Progenitor cell of endocrine pancreas (in vitro differentiated cells): ENCODE measurements around the gene SLC18A3. TPM values are rescaled to one million over a fixed set of nuclear protein-coding genes. Genes with fewer than 3 reads are reported as not detected.

ENCODE experiments used
- DNase-seq: peaks from one replicate; pipeline ENCODE4 v3.0.0; 2021; ENCODE audit warnings: low spot score; ENCODE audit not compliant: unreplicated experiment
- H3K27ac Mint-ChIP-seq: 2 replicates; pipeline ENCODE4 v1.8.0; 2021; ENCODE audit warnings: mild to moderate bottlenecking, moderate library complexity, mixed read lengths
- H3K27me3 Mint-ChIP-seq: 2 replicates; pipeline ENCODE4 v1.8.0; 2021; ENCODE audit warnings: mixed read lengths
- H3K36me3 Mint-ChIP-seq: 2 replicates; pipeline ENCODE4 v1.8.0; 2022; ENCODE audit warnings: mixed read lengths; ENCODE audit not compliant: insufficient read depth
- H3K4me1 Mint-ChIP-seq: 2 replicates; pipeline ENCODE4 v1.8.0; 2021; ENCODE audit warnings: low read depth, mixed read lengths
- H3K4me3 Mint-ChIP-seq: 2 replicates; pipeline ENCODE4 v1.8.0; 2021; ENCODE audit warnings: low read depth, mild to moderate bottlenecking, moderate library complexity, mixed read lengths
- H3K9me3 Mint-ChIP-seq: 2 replicates; pipeline ENCODE4 v1.8.0; 2021; ENCODE audit warnings: low read depth, mixed read lengths
- CTCF ChIP-seq: fragments of 200-600 bp; sonication (generic); IDR thresholded peaks from one replicate; pipeline ENCODE4 v1.5.0; 2021; ENCODE audit warnings: antibody characterized with exemption, mild to moderate bottlenecking; ENCODE audit not compliant: unreplicated experiment
- total RNA-seq: library from RNA; stranded (reverse); gene quantifications from 2 replicates; pipeline ENCODE4 v1.2.1, GENCODE V29; 2021

Gene SLC18A3
- total RNA-seq, 1 donor from 2014 or later = not detected

- H3K27me3 Mint-ChIP-seq = peaks cover 47% of the 10 kb centered on the region
- H3K27ac Mint-ChIP-seq = no peak overlapping the region
These were observed 41.8 kb downstream of the SLC18A3 start for GRCh38 chr10:49651917-49652316.

GRCh38 chr10:49652421-49653272, 42.5 kb downstream of the SLC18A3 start:
- Mint-ChIP-seq H3K9me3 (no peaks in the 10 kb centered on the region), H3K4me1 (peaks cover 4% of the 10 kb centered on the region), H3K27me3 (peaks cover 39% of the 10 kb centered on the region), H3K4me3 (no peak overlapping the region), H3K27ac (peak overlapping the region; percentile 15), H3K36me3 (no peaks in the 10 kb centered on the region)
- no peak for DNase-seq
- no peak for TF ChIP-seq CTCF

More at GRCh38 chr10:49651917-49652316, 41.8 kb downstream of the SLC18A3 start:
- no peak for TF ChIP-seq CTCF
- no peak for DNase-seq
- no peak overlapping the region for H3K4me3 Mint-ChIP-seq
- no peaks in the 10 kb centered on the region for H3K36me3 Mint-ChIP-seq
- no peaks in the 10 kb centered on the region for H3K9me3 Mint-ChIP-seq
- H3K4me1 Mint-ChIP-seq = peaks cover 4% of the 10 kb centered on the region

GRCh38 chr10:49653273-49653929, 43.3 kb downstream of the SLC18A3 start:
- no peak for DNase-seq
- H3K27me3 Mint-ChIP-seq = peaks cover 33% of the 10 kb centered on the region

GRCh38 chr10:49654036-49654693, 44.1 kb downstream of the SLC18A3 start:
- Mint-ChIP-seq H3K27me3 (peaks cover 26% of the 10 kb centered on the region), H3K4me3 (no peak overlapping the region), H3K9me3 (peaks cover 6% of the 10 kb centered on the region), H3K4me1 (peaks cover 4% of the 10 kb centered on the region), H3K36me3 (no peaks in the 10 kb centered on the region), H3K27ac (no peak overlapping the region)
- DNase-seq = no peak
- no peak for TF ChIP-seq CTCF

More at GRCh38 chr10:49653273-49653929, 43.3 kb downstream of the SLC18A3 start:
- Mint-ChIP-seq H3K36me3 (no peaks in the 10 kb centered on the region), H3K4me3 (no peak overlapping the region), H3K4me1 (peaks cover 4% of the 10 kb centered on the region), H3K9me3 (no peaks in the 10 kb centered on the region), H3K27ac (no peak overlapping the region)
- TF ChIP-seq CTCF = no peak

GRCh38 chr10:49655099-49655498, 45.0 kb downstream of the SLC18A3 start:
- DNase-seq = no peak
- Mint-ChIP-seq H3K9me3 (peaks cover 12% of the 10 kb centered on the region), H3K27ac (no peak overlapping the region), H3K27me3 (peaks cover 18% of the 10 kb centered on the region), H3K4me3 (no peak overlapping the region), H3K4me1 (peaks cover 4% of the 10 kb centered on the region), H3K36me3 (no peaks in the 10 kb centered on the region)
- TF ChIP-seq CTCF = no peak
